NCI-H526 treated with DMSO at 0.1 percent for 48 hours (cell line): Measurements from ENCODE around the gene SOBP.
"Not testable (repeated sequence)": the region's sequence is repeated elsewhere in the genome, so short reads cannot be mapped to it uniquely, and the experiment has no call there.

Experiments
- DNase-seq: peaks from one replicate; lab custom pipeline; 2025; lab: John Stamatoyannopoulos, UW

The SOBP gene

DNA sequence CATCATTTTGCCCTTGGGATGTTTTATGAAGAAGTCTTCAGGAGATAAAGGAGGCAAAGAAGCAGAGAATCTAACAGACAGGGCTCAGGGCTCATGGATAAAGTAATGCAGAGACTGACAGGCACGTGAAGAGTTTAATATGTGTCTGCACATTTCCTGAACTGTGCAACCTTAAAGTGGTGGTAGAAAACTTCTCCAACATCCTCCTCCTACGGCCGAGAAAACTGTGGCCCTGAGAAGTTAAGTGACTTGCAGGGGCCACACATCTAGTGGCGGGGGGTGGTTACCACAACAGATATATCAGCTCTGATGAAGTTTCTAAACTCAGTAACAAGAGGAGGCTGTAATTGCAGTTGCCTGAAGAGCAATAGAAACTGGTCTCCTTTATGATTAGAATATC, 61.0 kb downstream of the SOBP start:
- no peak for DNase-seq

- DNase-seq: not testable (repeated sequence)
Observed at GRCh38 chr6:107553121-107553520, 63.2 kb downstream of the SOBP start.

DNA sequence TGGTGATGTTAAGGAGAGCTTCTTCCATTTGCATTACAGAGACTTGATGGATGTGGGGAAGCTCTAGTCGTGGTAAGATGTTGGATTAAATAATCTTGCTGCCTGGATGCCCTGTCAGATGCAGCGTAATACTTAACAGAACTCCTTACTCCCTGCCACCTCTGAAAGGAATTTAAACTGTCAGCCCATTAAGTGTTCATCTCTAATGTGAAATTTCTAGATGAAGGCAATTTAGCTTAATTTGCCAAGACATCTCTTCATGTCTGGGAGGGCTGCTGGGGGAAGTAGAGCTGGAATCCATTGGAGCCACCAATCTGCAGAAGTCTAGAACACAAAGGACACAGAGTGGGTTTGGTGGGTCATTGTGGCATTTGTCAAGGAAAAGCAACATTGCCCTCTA, 64.4 kb downstream of the SOBP start:
- DNase-seq: no peak

DNA sequence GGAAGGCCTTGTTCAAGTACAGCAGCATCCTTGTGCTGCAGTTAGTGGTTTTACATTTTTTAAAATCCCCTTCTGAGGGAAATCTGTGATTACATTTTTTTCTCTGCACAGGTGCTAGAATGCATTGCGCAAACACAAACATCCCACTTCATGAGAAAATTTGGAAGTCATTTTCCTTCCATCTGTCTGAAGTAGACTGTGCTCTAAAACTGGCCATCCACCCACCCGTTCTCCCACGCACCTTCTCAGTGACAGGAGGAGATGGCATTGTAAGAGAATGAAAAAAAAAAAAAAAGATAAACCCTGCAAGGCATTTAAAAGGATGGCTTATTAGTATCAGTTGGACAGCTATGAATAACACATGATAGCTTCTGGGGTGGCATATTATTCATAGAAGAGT, 65.0 kb downstream of the SOBP start:
- DNase-seq: no peak

DNA sequence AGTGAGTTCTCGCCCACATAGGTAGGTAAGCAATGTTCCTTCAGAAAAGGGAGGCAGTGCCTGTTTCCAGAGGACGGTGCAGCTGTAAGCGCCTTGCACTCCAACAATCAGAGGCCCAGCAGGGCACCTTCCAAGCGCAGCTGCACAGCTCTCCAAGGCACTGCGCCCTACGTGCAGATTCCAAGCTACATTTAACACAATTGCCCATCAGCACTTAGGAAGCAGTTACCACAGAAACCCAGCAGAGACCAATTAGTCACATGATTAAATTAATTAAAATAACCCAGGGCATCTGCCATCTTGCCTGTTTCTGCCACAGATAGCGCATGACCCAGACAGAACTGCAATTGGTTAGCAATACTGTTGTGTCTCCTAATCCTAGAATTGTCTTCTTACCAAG, 65.5 kb downstream of the SOBP start:
- DNase-seq: no peak

- no peak for DNase-seq
Observed at GRCh38 chr6:107556082-107556481, 66.2 kb downstream of the SOBP start.

- no peak for DNase-seq
Observed at GRCh38 chr6:107557698-107558097, 67.8 kb downstream of the SOBP start.

- DNase-seq: no peak
Observed at GRCh38 chr6:107560657-107561056, 70.7 kb downstream of the SOBP start.

DNA sequence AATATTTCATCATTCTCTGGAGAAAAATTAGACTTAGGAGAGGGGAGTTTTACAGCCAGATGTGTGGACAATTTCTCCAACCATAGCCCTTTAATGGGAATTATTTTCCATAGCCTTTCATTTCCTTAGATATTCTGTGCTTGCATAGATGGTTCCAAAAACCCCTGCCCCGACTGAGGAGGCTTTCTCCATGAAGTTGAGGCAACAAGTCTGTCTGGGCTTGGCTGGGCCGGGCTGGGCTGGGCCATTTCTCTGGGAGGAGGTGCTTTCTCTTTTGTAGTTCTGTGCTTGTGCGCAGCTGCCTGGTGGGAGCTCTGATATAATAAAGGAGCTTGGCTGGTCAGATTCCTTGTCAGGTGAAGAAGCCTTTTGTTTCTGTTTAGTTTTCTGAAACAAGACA, 71.4 kb downstream of the SOBP start:
- DNase-seq: no peak

DNA sequence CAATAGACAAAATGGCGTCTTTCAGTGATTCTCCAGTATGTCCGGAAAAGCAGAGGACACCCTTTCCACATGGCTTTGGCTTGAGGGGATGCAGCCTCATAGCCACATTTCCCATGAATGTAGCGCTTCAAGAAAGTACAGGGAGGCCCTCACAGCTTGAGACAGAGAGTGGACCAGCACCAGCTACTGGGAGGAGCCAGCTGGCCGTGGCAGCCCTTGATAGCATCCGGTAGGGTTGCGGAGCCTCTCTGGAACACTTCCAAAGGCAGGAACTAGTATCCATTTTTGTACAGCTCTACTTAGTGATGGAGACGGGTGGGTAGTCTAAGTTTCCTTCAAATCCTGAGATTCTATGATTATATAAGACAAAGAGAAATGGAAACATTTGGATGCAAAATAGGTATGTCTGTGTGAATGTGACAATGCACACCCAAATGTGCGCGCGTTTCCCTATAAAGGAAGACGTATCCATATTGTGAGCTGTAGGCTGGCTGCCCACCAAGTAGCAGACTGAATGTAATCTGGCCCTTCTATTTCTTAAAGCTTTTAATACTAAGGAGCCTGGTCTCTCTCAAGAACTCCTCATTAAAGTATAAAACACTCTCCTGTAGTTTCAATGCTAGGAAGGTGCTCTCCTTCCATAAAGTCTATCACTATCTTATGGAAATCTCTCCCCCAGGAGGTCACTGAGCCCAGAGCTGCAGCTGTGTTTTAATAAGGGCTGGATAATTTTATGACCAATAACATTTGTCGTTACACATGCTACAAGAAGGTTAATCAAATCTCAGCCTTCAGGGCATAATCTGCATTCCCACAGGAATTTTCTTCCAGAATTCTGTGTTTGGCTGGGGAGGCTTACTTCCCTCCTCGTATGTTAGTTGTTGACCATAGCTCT, 74.0 kb downstream of the SOBP start:
- DNase-seq: peak; percentile 45

DNA sequence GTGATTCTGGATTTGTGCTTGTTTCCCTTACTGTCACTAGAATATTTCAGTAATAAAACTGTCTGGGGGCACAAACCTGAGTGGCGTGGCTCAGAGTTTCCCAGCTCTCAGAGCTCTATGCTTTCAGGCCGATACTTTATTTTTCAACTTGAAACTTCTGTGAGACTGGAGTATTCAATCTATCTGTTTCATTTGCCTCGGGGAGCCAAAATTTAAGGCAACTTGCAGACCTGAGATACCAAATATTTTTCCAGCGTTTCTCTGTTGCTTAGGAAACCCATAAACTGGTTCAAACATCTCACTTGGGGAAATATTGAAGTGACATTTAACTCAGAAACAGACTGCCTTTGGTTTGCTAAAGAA, 74.7 kb downstream of the SOBP start:
- DNase-seq: no peak

DNA sequence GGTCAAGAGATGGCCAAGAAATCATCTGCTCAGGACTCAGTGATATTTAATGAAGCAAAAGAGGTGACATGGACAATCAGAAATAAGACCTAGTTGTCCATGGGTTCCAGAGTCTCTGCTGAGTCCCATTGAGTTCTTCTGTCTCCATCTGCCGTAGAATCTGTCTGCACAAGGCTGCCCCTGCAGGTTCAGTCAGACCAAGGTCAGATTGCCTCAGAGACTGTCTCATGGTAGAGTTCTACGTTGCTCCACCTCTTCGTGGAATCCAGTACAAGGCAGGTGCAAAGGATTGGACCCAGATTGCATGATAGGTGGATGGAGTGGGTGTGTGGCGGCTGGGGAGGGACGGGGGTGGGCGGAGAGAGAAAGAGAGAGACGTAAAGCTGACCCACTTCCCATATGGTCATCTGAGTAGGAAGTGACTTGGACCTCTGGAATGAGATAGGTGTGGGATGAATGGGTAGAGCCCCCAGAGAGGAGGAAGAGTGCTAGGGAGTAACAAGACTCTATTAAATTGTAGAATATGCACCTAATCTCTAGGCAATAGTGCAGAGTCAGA, 75.3 kb downstream of the SOBP start:
- DNase-seq: no peak

DNA sequence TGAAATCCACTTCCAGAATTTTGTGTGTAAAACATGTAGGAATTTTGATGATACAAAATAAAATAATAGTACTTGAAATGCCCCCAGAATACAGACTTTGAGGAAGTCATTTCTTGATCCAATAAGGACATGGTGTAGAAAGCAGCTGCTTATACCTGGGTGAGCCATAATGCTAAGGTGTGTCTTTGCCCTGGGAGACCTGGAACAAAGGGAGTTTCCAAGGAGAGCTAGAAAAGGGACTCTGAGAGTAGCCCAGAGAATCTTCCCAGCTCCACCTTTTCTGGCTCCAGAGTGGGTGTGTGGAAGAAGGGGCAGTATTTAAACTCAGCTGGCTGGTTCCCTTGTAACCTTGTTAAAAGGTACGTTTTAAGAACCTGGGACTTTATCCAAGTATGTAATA, 77.7 kb downstream of the SOBP start:
- DNase-seq: no peak

DNA sequence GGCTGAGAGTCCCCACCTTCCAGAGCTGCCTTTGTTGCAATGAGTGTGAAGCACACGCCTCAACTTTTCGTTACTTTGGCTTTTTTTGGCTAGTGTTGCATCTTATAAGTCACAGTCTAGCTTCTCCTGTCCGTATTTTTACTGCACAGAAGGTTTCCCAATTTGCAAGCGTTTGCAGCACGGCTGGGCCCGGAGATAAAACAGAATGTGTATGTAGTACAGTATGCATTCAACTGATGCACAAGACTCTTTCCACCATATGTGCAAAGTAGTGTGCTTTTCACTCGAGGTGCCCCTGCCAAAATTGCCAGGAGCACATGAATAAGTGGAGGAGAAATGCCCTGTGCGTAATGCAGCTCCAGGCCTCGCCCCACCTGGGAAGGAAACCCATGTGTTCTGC, 79.6 kb downstream of the SOBP start:
- no peak for DNase-seq

GRCh38 chr6:107571354-107571753, 81.4 kb downstream of the SOBP start:
- DNase-seq: no peak

- no peak for DNase-seq
Observed at GRCh38 chr6:107572886-107573285, 83.0 kb downstream of the SOBP start.

DNA sequence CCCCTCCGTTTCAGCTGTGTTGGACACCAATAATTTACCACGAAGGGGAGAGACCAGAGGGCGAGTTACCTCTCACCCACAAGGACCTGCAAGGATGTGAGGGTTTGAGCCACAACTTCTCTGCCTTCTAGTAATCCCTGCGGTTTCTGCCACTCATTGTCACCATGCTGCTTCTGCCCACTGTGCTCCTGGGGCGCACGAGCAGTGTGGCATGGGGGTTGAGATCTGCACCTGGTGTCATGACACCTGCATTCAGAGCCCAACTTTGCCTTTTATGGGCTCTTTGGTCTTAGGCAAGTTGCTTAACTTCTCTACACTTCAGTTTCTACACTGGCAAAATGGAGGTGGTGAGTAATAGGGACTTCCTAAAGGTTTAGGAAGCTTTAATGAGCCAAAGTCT, 84.9 kb downstream of the SOBP start:
- DNase-seq: no peak

- DNase-seq: no peak
Observed at GRCh38 chr6:107576852-107577251, 86.9 kb downstream of the SOBP start.

- DNase-seq: peak; percentile 73
Observed at GRCh38 chr6:107578642-107579341, 88.9 kb downstream of the SOBP start.

DNA sequence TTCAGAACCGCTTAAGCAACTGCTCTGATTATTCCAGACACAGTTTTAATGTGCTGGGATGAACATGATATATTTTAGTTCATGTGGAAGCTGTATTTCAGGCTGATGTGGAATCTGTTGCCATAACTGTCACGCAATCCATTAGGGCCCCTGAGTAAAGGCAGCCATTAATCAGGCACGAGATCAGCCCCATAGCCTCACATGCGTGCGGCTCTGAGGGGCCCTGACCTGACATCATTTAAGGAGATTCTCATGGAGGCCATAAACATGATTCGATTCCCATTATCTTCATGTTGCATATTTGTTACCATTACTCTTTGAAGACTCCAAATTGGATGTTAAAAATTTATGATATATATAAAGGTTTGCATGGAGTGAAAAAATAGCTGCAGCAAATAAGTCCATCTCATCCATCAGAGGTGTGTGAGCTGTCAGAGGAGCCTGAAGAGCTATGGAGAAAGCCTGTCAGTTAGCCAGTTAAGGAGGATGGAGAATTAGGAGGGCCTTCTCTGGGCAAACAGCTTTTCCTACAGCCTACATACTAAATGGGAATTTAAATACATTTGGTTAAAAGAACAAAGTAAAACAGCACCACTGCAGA, 89.6 kb downstream of the SOBP start:
- DNase-seq: no peak

GRCh38 chr6:107582086-107582485, 92.2 kb downstream of the SOBP start:
- no peak for DNase-seq

DNA sequence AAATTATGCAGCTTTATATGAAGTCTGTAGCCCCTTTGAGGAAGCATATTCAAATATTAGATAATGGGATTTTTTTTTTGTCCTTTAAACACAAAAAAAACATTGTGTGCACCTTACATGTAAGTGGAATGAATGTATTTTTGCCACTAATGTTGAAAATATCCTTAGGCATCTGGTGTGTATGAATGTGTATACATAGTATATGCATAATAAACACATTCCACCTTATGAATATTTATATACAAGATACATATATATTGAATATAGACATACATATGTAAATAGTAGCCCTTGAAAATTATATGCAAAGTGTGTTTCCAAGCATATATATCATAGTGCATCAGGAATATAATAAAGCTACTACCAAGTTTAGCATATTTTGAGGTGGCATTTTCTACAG, 94.8 kb downstream of the SOBP start:
- DNase-seq: peak; percentile 64
